ENCODE measurements around the gene PCSK9.

PCSK9 gene

GRCh38 chr1:54994355-54994990 lies 44.9 kb upstream of the PCSK9 start:
- H3K9me3 ChIP-seq (ENCODE audit: severe bottlenecking): no peaks in the 10 kb centered on the region
- H3K4me3 ChIP-seq (ENCODE audit: low read depth, low read length): no peak overlapping the region
- H3K27me3 ChIP-seq (ENCODE audit: insufficient read depth, low read depth, severe bottlenecking): no peaks in the 10 kb centered on the region
- no peak for DNase-seq
- TF ChIP-seq CTCF (IDR thresholded peaks at IDR 0.05; ENCODE audit: low read depth, low read length): no peak
- H3K27ac ChIP-seq: no peak overlapping the region
- no peaks in the 10 kb centered on the region for H3K36me3 ChIP-seq

GRCh38 chr1:54995013-54995760 lies 44.2 kb upstream of the PCSK9 start:
- Histone ChIP-seq H3K36me3 (no peaks in the 10 kb centered on the region), H3K9me3 (ENCODE audit: severe bottlenecking) (no peaks in the 10 kb centered on the region), H3K27ac (no peak overlapping the region), H3K4me3 (ENCODE audit: low read depth, low read length) (no peak overlapping the region), H3K27me3 (ENCODE audit: insufficient read depth, low read depth, severe bottlenecking) (no peaks in the 10 kb centered on the region)
- no peak for DNase-seq
- TF ChIP-seq CTCF (IDR thresholded peaks at IDR 0.05; ENCODE audit: low read depth, low read length): no peak

- Histone ChIP-seq H3K36me3 (no peaks in the 10 kb centered on the region), H3K27ac (no peak overlapping the region), H3K27me3 (ENCODE audit: insufficient read depth, low read depth, severe bottlenecking) (no peaks in the 10 kb centered on the region), H3K9me3 (ENCODE audit: severe bottlenecking) (no peaks in the 10 kb centered on the region), H3K4me3 (ENCODE audit: low read depth, low read length) (no peak overlapping the region)
- no peak for TF ChIP-seq CTCF (IDR thresholded peaks at IDR 0.05; ENCODE audit: low read depth, low read length)
- DNase-seq: no peak
Observed at GRCh38 chr1:54995835-54996234, 43.5 kb upstream of the PCSK9 start.

GRCh38 chr1:54996359-54996868 lies 42.9 kb upstream of the PCSK9 start:
- no peaks in the 10 kb centered on the region for H3K36me3 ChIP-seq
- H3K4me3 ChIP-seq (ENCODE audit: low read depth, low read length): no peak overlapping the region; the same call in 1 of the 2 replicates
- H3K9me3 ChIP-seq (ENCODE audit: severe bottlenecking): no peaks in the 10 kb centered on the region
- H3K27me3 ChIP-seq (ENCODE audit: insufficient read depth, low read depth, severe bottlenecking): peaks cover 1% of the 10 kb centered on the region
- no peak overlapping the region for H3K27ac ChIP-seq
- peak; percentile 81 for DNase-seq
- peak; percentile 81 for TF ChIP-seq CTCF (IDR thresholded peaks at IDR 0.05; ENCODE audit: low read depth, low read length)

- Histone ChIP-seq H3K27me3 (ENCODE audit: insufficient read depth, low read depth, severe bottlenecking) (peaks cover 3% of the 10 kb centered on the region), H3K4me3 (ENCODE audit: low read depth, low read length) (no peak overlapping the region; the same call in 1 of the 2 replicates)
- no peak for TF ChIP-seq CTCF (IDR thresholded peaks at IDR 0.05; ENCODE audit: low read depth, low read length)
Observed at GRCh38 chr1:54996869-54997710, 42.3 kb upstream of the PCSK9 start.

More at GRCh38 chr1:54996869-54997710, 42.3 kb upstream of the PCSK9 start:
- Histone ChIP-seq H3K27ac (no peak overlapping the region), H3K36me3 (no peaks in the 10 kb centered on the region), H3K9me3 (ENCODE audit: severe bottlenecking) (no peaks in the 10 kb centered on the region)
- no peak for DNase-seq

Data from WERI-Rb-1 (cell line).